WI38 (cell line): ENCODE data around the gene RAI2.

Source experiments
- H3K4me3 ChIP-seq: 2 replicates; pipeline ENCODE4 v1.5.1; 2011; ENCODE audit warnings: low read depth, mild to moderate bottlenecking, control low read depth, low read length
- CTCF ChIP-seq: IDR thresholded peaks from 2 replicates; pipeline ENCODE4 v1.5.1; 2012; ENCODE audit warnings: low read depth, mild to moderate bottlenecking, control low read depth, low read length

Gene RAI2

DNA sequence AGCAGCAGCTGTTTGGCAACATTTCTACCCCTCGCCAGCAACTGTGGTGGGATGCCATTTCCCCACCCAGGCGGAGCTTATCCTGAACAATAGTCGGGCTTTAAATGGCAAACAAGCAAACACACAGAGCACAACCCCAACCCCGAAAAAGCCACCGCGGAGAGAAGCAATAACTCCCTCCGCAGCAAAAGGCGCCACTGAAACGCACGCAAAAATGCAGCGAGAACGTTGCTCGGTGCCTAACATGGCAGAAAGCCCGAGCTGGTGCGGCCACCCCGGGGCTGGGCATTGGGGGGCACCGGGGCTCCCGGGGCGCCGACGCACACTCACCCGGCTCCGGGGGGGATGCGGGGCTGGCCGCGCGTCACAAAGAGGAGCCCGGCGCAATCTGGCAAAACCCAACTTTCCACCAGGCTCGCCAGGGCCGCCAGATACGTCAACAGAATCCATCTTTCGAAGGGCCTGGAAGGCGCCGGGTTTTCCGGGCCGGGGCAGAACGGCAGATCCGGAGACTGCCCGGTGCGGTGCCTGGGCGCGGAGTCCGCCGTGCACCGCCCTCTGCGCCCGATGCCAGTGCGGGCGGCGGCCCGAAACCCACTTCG, 818 bp downstream of the RAI2 start:
- TF ChIP-seq CTCF = no peak

GRCh38 chrX:17859609-17860178, 1.4 kb downstream of the RAI2 start:
- no peak overlapping the region; the same call in 1 of the 2 replicates for H3K4me3 ChIP-seq
- no peak for TF ChIP-seq CTCF

More for the DNA sequence above, 818 bp downstream of the RAI2 start:
- peak overlapping the region; percentile 41 for H3K4me3 ChIP-seq

DNA sequence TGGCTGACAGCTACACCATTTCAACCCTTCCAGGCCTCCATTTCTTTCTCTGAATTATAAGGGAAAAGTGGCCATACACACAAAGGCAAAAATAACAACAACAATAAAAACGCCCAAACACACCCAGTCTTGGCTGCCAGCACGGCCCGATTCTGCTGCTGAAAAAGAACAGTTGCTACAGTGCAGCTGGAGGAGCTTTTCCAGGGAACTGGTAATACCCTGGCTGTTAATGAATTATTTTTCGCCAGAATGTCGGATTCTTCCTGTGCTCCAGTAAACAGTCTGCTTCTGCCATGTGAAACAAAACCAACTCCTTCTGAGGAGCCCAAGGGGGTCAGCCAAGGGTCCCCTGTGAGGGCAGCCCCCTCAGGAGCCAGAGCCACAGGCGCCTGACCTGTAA, 6.6 kb downstream of the RAI2 start:
- no peak overlapping the region for H3K4me3 ChIP-seq
- no peak for TF ChIP-seq CTCF

DNA sequence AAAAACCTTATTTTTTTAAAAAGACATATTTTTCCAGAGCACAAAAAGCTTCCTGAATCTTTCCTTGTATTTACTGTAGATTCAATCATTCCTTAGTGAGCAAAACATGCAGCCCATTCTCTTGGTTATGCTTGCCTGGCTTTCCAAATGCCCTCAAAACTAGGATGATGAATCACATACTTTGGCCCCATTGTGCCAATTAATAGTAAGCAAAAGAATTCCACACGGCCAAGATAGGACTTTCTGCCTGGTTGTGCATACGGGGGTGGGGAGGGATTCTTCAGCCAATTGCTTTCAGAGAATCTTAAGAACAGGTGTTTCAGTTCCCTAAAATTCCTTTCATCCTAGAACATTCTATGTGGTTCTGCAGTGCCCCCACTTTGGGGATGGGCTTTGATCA, 7.0 kb downstream of the RAI2 start:
- H3K4me3 ChIP-seq = no peak overlapping the region
- TF ChIP-seq CTCF = no peak

DNA sequence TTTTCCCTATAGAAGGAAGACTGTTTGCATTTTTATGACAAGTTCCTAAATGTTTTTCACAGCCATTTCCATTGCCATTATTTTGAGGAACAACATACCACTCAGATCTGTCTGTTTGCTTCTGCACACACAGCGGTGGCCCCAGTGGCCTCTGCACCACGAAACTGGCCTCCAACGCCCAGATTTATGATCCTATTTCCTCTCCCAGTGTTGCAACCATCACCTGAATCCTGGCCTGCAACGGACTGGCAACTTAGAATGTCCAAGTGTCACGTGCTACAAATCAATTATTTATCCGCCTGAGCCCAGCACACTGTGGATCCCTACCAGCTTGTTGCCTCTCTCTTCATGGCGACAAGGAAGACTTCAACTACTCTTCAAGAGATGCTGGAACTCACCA, 9.2 kb downstream of the RAI2 start:
- no peak overlapping the region for H3K4me3 ChIP-seq
- no peak for TF ChIP-seq CTCF

- TF ChIP-seq CTCF = no peak
- no peak overlapping the region for H3K4me3 ChIP-seq
These were observed 12.4 kb downstream of the RAI2 start for GRCh38 chrX:17848545-17849265.

DNA sequence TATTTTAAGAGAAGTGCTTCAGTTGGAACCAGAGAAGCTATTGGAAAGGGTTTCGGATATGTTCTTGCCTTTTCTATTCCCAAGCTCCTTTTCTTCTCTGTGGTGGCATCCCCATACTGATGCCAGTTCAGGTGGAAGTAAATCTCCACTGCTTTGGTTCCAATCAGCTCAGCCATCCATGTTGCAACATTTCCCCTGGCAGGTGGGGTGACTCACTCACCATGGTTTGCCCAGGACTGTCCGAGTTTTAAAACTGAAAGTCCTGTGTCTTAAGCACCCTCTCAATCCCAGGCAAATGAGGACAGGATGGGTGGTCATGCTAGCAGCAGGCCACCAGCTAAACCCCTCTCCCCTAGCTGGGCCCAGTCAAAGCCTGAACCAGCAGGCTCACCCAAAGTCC, 15.1 kb downstream of the RAI2 start:
- TF ChIP-seq CTCF = no peak
- H3K4me3 ChIP-seq = no peak overlapping the region
